HCT116 (cell line): ENCODE measurements around the gene PSMD11. TPM values are rescaled to one million over a fixed set of nuclear protein-coding genes. Genes with fewer than 3 reads are reported as not detected.

Source experiments
- ATAC-seq: fragments of 200-7000 bp; cut with Tn5 transposase; 2 replicates; pipeline ENCODE4 v1.9.1; 2020; ENCODE audit warnings: mild to moderate bottlenecking, moderate library complexity
- BruUV-seq: library from RNA; stranded (reverse); fragments of 400-500 nt; replicated peaks from 2 replicates; lab custom pipeline; 2021; lab: Mats Ljungman, UMichigan
- CTCF ChIA-PET: fragments of 300-600 bp; sonication (Branson Sonifier 250); formaldehyde crosslinking; loops from one replicate; lab custom pipeline; 2021; ENCODE audit warnings: antibody characterized with exemption; lab: Charles Lee
- POLR2A ChIA-PET: fragments of 300-600, 350-600 bp; sonication (Branson Sonifier 250); formaldehyde crosslinking; loops from one replicate; lab custom pipeline; 2021; ENCODE audit warnings: antibody characterized with exemption; lab: Charles Lee
- RAD21 ChIA-PET, 2 experiments: fragments of 300-600 bp; sonication (Branson Sonifier 250); formaldehyde crosslinking; loops; one replicate each; lab custom pipeline; 2023; ENCODE audit warnings: low total read pairs in 2 of 2; ENCODE audit not compliant: uncharacterized antibody in 2 of 2, unreplicated experiment in 2 of 2, low non-redundant PET in 1 of 2; lab: Charles Lee
- DNase-seq: peaks from one replicate; pipeline ENCODE4 v3.0.0-alpha.2; 2010; ENCODE audit warnings: low read depth, low spot score
- H2AFZ ChIP-seq: fragments of 200-600 bp; shearing (Covaris generic), sonication (generic); 2 replicates; pipeline ENCODE4 v1.6.1; 2017; ENCODE audit warnings: low read depth, mixed run types, mixed read lengths, antibody characterized with exemption, low read length; ENCODE audit not compliant: poor library complexity, severe bottlenecking
- H3K27ac ChIP-seq: 2 replicates; pipeline ENCODE4 v1.5.1; 2012; ENCODE audit warnings: low read depth, low read length
- H3K27me3 ChIP-seq: fragments of 200-600 bp; sonication (generic); 2 replicates; pipeline ENCODE4 v1.6.1; 2016; ENCODE audit warnings: mixed run types, low read length, mixed read lengths; ENCODE audit not compliant: insufficient read depth
- H3K36me3 ChIP-seq, 2 experiments: fragments of 200-500 bp in 1 of 2; fragments of 200-600 bp in 1 of 2; sonication (Bioruptor generic) in 1 of 2; sonication (generic) in 1 of 2; 2 replicates each; pipeline versions ENCODE4 v1.5.1 to v1.6.1; 2014 to 2016; ENCODE audit warnings: low read length in 2 of 2, inconsistent platforms in 1 of 2, mixed read lengths in 1 of 2, mixed run types in 1 of 2; ENCODE audit not compliant: insufficient read depth in 2 of 2, control insufficient read depth in 1 of 2
- H3K4me1 ChIP-seq, 2 experiments: fragments of 200-600 bp in 1 of 2; sonication (generic) in 1 of 2; 2 replicates each; pipeline versions ENCODE4 v1.5.1 to v1.6.1; 2012 to 2017; ENCODE audit warnings: low read length in 2 of 2, inconsistent platforms in 1 of 2, mild to moderate bottlenecking in 1 of 2, mixed read lengths in 1 of 2, mixed run types in 1 of 2, moderate library complexity in 1 of 2; ENCODE audit not compliant: insufficient read depth in 2 of 2, control insufficient read depth in 1 of 2
- H3K4me2 ChIP-seq: fragments of 200-600 bp; sonication (generic); 2 replicates; pipeline ENCODE4 v1.6.1; 2017; ENCODE audit warnings: mixed run types, low read length, mixed read lengths
- H3K4me3 ChIP-seq, 2 experiments: fragments of 200-600 bp in 1 of 2; sonication (generic) in 1 of 2; replicated peaks in 1 of 2; 2 replicates each; pipeline ENCODE4 v1.5.1; 2011 to 2016; ENCODE audit warnings: low read length in 2 of 2, control low read depth in 1 of 2, low read depth in 1 of 2, mild to moderate bottlenecking in 1 of 2, mixed read lengths in 1 of 2, mixed run types in 1 of 2
- H3K79me2 ChIP-seq: fragments of 200-600 bp; sonication (generic); 2 replicates; pipeline ENCODE4 v1.6.1; 2017; ENCODE audit warnings: mild to moderate bottlenecking, mixed run types, low read length, moderate library complexity, mixed read lengths; ENCODE audit not compliant: insufficient read depth
- H3K9ac ChIP-seq: fragments of 200-600 bp; sonication (generic); 2 replicates; pipeline ENCODE4 v1.6.1; 2016; ENCODE audit warnings: low read length, mixed read lengths
- H3K9me2 ChIP-seq: fragments of 200-600 bp; sonication (generic), shearing (Covaris generic); 2 replicates; pipeline ENCODE4 v1.6.1; 2017; ENCODE audit warnings: mixed run types, mild to moderate bottlenecking, moderate library complexity; ENCODE audit not compliant: insufficient read depth
- H3K9me3 ChIP-seq, 2 experiments: fragments of 200-500 bp in 1 of 2; fragments of 200-600 bp in 1 of 2; sonication (Bioruptor generic) in 1 of 2; sonication (generic) in 1 of 2; 2 replicates each; pipeline ENCODE4 v1.6.1; 2014 to 2017; ENCODE audit warnings: low read length in 2 of 2, mixed read lengths in 2 of 2, inconsistent platforms in 1 of 2, low read depth in 1 of 2, mild to moderate bottlenecking in 1 of 2, mixed run types in 1 of 2, moderate library complexity in 1 of 2; ENCODE audit not compliant: control insufficient read depth in 1 of 2, insufficient read depth in 1 of 2
- H4K20me1 ChIP-seq: fragments of 200-600 bp; sonication (generic), shearing (Covaris generic); 2 replicates; pipeline ENCODE4 v1.6.1; 2017; ENCODE audit warnings: mixed run types, mild to moderate bottlenecking, moderate library complexity; ENCODE audit not compliant: insufficient read depth
- ATF3 ChIP-seq: IDR thresholded peaks from 2 replicates; pipeline ENCODE4 v1.6.1; 2012
- CBX3 ChIP-seq: IDR thresholded peaks from 2 replicates; pipeline ENCODE4 v1.6.1; 2012; ENCODE audit warnings: low read depth
- CEBPB ChIP-seq: IDR thresholded peaks from 2 replicates; pipeline ENCODE4 v1.6.1; 2012; ENCODE audit warnings: low read depth
- CTCF ChIP-seq, 3 experiments: fragments of 200-600 bp in 1 of 3; sonication (generic) in 1 of 3; IDR thresholded peaks in 2 of 3; conservative IDR thresholded peaks in 1 of 3; 2 replicates each; pipeline ENCODE4 v1.5.1; 2012 to 2017; ENCODE audit warnings: low read depth in 2 of 3, low read length in 2 of 3, antibody characterized with exemption in 1 of 3, borderline replicate concordance in 1 of 3, control low read depth in 1 of 3, mild to moderate bottlenecking in 1 of 3, mixed read lengths in 1 of 3, mixed run types in 1 of 3, moderate library complexity in 1 of 3; ENCODE audit not compliant: insufficient read depth in 1 of 3
- EGR1 ChIP-seq: IDR thresholded peaks from 2 replicates; pipeline ENCODE4 v1.6.1; 2012; ENCODE audit warnings: low read depth
- ELF1 ChIP-seq: IDR thresholded peaks from 2 replicates; pipeline ENCODE4 v1.6.1; 2012; ENCODE audit warnings: low read depth, borderline replicate concordance
- EZH2 ChIP-seq: fragments of 200-600 bp; sonication (generic); IDR thresholded peaks from 2 replicates; pipeline ENCODE4 v1.6.1; 2017; ENCODE audit warnings: antibody characterized with exemption, mixed run types
- FOSL1 ChIP-seq: IDR thresholded peaks from 2 replicates; pipeline ENCODE4 v1.6.1; 2012; ENCODE audit warnings: low read depth
- JUND ChIP-seq: IDR thresholded peaks from 2 replicates; pipeline ENCODE4 v1.6.1; 2012
- POLR2A ChIP-seq: IDR thresholded peaks from 2 replicates; pipeline ENCODE4 v1.7.0; 2011; ENCODE audit warnings: borderline replicate concordance; ENCODE audit not compliant: insufficient read depth, insufficient read length; ENCODE audit errors: extremely low read depth
- RAD21 ChIP-seq: IDR thresholded peaks from 2 replicates; pipeline ENCODE4 v1.6.1; 2012; ENCODE audit warnings: low read depth, mild to moderate bottlenecking
- REST ChIP-seq: IDR thresholded peaks from 2 replicates; pipeline ENCODE4 v1.6.1; 2012; ENCODE audit warnings: low read depth
- SRF ChIP-seq: IDR thresholded peaks from 2 replicates; pipeline ENCODE4 v1.6.1; 2012; ENCODE audit warnings: low read depth
- ZNF274 ChIP-seq: fragments of 200-500 bp; sonication (Bioruptor generic); IDR thresholded peaks from 2 replicates; pipeline ENCODE4 v1.6.1; 2014; ENCODE audit warnings: mild to moderate bottlenecking, low read depth, low read length, inconsistent platforms
- intact Hi-C: fragments of 100-400 bp; cut with micrococcal nuclease; formaldehyde crosslinking; loops from 2 replicates; pipeline ENCODE4 v1.10.0; 2022
- total RNA-seq: library from RNA; stranded (reverse); gene quantifications from one replicate; pipeline ENCODE4 v1.2.1, GENCODE V29; 2021; ENCODE audit not compliant: unreplicated experiment

PSMD11 gene
- total RNA-seq, 1 experiment from 2014 or later = 143 TPM

- TF ChIP-seq CTCF (IDR thresholded peaks at IDR 0.05 in 2 of 3, conservative IDR thresholded peaks at IDR 0.05 in 1 of 3; ENCODE audit: borderline replicate concordance in 1 of 3, insufficient read depth in 1 of 3, low read depth in 2 of 3, low read length in 2 of 3) (no peak), ATF3 (no peak), ELF1 (no peak), POLR2A (no peak), EZH2 (no peak), ZNF274 (no peak)
- TF ChIP-seq, all 23 proteins: peak for 0
These were observed 49.3 kb downstream of the PSMD11 start (continued) for GRCh38 chr17:32493571-32493970.

GRCh38 chr17:32493976-32494513, 49.7 kb downstream of the PSMD11 start:
- no TSS peak for BruUV-seq
- Histone ChIP-seq H3K36me3 (no peaks in the 10 kb centered on the region; a peak in 1 of 4 replicates), H3K9ac (no peak overlapping the region), H3K4me1 (peaks cover 21 to 47% of the 10 kb centered on the region in 2 experiments), H3K27ac (no peak overlapping the region), H3K79me2 (no peaks in the 10 kb centered on the region), H3K27me3 (no peaks in the 10 kb centered on the region), H4K20me1 (no peaks in the 10 kb centered on the region), H3K4me2 (no peak overlapping the region), H2AFZ (no peak overlapping the region), H3K9me3 (no peaks in the 10 kb centered on the region), H3K4me3 (no peak overlapping the region), H3K9me2 (no peaks in the 10 kb centered on the region)
- POLR2A ChIA-PET = no interaction called here
- DNase-seq (no peak), ATAC-seq (no peak)
- intact Hi-C loops = no loop called here
- CTCF ChIA-PET = no interaction called here
- RAD21 ChIA-PET = no interaction called here
- no peak for TF ChIP-seq JUND
- no peak for TF ChIP-seq RAD21
- TF ChIP-seq REST = no peak
- no peak for TF ChIP-seq SRF
- TF ChIP-seq CEBPB = no peak
- TF ChIP-seq CBX3 = no peak
- TF ChIP-seq FOSL1 = no peak
- no peak for TF ChIP-seq ELF1
- TF ChIP-seq EZH2 = no peak
- TF ChIP-seq EGR1 = no peak
- TF ChIP-seq ZNF274 = no peak
